Adipose tissue (tissue), 3 donors: Measurements from ENCODE around the gene STEAP2. TPM values are rescaled to one million over a fixed set of nuclear protein-coding genes. Genes with fewer than 3 reads are reported as not detected.

Experiments
- H3K27ac ChIP-seq: one replicate; pipeline ENCODE4 v1.5.1; 2013; ENCODE audit warnings: low read depth, low read length
- WGBS, 3 donors: extraction: QIAGEN DNeasy Blood & Tissue Kit; methylation state at CpG; one replicate each; pipeline ENCODE4 v1.1.7; 2013; 5-methylcytosine and 5-hydroxymethylcytosine counted together
- polyA plus RNA-seq, 3 donors: library from polyadenylated mRNA; stranded (reverse); fragments of 200-250 nt; gene quantifications; one replicate each; pipeline ENCODE4 v1.2.3, GENCODE V29; 2013
- donor health status: healthy with polysubstance abuse.
- donor health status: Bipolar disorder and iron deficiency.
- donor health status: healthy.

The STEAP2 gene
- polyA plus RNA-seq, 3 donors: 2.6 to 11.4 (median 5.5) TPM

DNA sequence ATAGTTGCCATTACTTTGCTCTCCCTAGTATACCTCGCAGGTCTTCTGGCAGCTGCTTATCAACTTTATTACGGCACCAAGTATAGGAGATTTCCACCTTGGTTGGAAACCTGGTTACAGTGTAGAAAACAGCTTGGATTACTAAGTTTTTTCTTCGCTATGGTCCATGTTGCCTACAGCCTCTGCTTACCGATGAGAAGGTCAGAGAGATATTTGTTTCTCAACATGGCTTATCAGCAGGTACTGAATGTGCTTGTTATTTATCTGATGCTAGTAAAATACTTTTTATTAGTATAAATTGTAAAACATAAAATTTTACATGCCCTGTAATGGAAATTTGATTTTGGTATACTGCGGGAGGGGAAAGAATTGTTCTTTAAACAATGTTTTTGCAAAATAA, 15.7 kb downstream of the STEAP2 start:
- H3K27ac ChIP-seq: no peak overlapping the region
- 66 to 92% (median 85%) methylated on average over 5 of the region's 5 CpGs for WGBS, 3 donors

DNA sequence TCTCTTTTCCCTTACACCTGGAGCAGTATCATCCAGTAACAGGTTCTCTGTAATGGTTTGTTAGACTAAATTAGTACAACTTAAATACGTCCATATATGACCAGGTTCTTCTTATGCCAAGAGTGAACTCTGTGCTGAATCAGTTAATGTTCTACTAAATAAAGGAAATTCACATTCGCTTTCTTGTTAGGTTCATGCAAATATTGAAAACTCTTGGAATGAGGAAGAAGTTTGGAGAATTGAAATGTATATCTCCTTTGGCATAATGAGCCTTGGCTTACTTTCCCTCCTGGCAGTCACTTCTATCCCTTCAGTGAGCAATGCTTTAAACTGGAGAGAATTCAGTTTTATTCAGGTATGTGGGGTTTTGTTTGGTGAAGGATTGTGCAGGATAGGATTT, 18.1 kb downstream of the STEAP2 start:
- H3K27ac ChIP-seq: no peak overlapping the region
- WGBS, 3 donors: 48 to 93% (median 83%) methylated on average over 2 of the region's 2 CpGs

DNA sequence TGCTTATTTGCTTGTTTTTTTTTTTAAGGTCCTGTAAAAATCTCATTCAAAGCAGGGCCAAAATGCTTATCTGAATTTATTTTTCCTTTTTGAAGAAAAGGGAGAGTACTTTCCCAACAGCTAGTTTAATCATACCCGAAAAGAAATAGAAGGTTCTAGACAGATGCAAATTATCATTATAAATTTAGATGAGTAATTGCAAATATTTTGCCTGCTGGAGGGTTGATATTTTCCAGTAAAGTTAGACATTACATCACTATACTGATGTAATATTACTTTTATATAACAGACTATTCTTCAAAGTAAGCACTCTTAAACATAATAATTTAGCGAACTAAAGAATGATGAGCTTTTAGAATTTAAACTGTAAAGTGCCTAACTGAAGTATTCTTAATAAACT, 19.3 kb downstream of the STEAP2 start:
- no peak overlapping the region for H3K27ac ChIP-seq
- WGBS, 3 donors: 68 to 78% (median 73%) methylated on average over 2 of the region's 2 CpGs

DNA sequence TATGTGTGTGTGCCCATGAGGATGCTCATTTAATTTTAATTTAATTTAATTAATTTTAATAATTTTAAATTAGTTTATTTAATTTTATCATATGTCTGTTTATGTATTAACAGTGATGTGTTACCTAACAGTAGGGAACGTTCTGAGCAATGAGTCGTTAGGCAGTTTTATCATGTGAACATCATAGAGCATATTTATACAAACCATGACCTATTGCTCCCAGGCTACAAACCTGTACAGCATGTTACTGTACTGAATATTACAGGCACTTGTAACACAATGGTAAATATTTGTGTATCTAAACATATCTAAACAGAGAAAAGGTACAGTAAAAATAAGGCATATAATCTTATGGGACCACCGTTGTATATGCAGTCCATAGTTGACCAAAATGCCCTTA, 19.8 kb downstream of the STEAP2 start:
- WGBS, 3 donors: 49 to 89% (median 88%) methylated on average over 3 of the region's 3 CpGs
- H3K27ac ChIP-seq: no peak overlapping the region

- H3K27ac ChIP-seq: no peak overlapping the region
- WGBS, 3 donors: 33 to 61% (median 60%) methylated on average over 5 of the region's 5 CpGs
These were observed 20.9 kb downstream of the STEAP2 start for GRCh38 chr7:90232430-90232829.

GRCh38 chr7:90233569-90233968, 22.0 kb downstream of the STEAP2 start:
- 96 to 98% (median 98%) methylated on average over 6 of the region's 6 CpGs for WGBS, 3 donors
- no peak overlapping the region for H3K27ac ChIP-seq

GRCh38 chr7:90236721-90237289, 25.3 kb downstream of the STEAP2 start:
- WGBS, 3 donors: 86 to 96% (median 90%) methylated on average over 1 of the region's 1 CpG
- H3K27ac ChIP-seq: no peak overlapping the region

DNA sequence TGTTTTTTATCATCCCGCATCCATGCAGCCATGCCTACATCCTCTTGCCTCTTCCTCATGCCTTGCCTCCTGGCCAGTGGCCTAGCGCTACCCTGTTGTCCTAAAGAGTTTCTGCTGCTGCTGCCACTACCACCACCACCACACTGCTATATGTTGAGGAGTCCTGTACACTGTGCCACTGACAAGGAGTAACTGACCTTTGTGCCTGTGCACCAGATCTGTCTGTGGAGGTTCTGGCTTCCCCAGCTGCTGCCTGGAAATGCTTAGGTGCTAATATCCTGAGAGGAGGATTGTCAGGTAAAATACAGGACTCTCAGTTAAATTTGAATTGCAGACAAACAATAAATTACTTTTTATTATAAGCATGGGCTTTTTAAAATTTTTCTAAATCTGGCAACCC, 26.5 kb downstream of the STEAP2 start:
- H3K27ac ChIP-seq: no peak overlapping the region
- WGBS, 3 donors: 96 to 100% (median 98%) methylated on average over 2 of the region's 2 CpGs

DNA sequence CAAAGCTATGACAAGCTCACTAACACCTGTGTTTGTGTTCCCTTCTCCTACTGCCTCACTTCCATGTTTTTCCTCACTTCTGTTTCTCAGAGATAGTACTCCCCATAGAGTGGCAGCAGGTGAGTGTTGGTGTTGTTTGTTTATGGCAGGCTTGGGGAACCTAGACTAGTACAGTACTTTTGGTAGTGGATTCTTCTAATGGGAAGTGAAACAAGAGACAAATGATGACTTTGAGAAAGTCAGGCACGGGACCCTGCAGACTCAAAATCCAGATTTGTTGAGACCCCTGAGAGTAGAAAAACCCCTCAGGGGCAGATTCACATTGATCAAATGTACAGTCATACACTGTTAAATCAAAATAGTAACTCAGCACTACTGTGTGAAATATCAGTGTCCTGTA, 27.0 kb downstream of the STEAP2 start:
- no peak overlapping the region for H3K27ac ChIP-seq
- WGBS, 3 donors: 88 to 93% (median 91%) methylated on average over 1 of the region's 1 CpG

DNA sequence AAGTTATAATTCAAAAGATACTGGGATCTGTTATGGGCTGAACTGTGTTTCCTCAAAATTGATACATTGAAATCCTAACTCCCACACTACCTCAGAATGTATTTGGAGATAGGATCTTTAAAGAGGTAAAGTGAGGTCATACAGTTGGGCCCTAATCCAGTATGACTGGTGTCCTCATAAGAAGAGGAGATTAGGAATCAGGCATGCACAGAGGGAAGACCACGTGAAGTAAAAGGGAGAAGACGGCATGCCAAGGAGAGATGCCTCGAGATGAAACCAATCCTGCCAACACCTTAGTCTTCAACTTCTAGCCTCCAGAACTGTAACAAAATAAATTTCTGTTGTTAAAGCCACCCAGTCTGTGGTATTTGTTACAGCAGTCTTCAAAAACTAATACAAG, 27.5 kb downstream of the STEAP2 start:
- 76 to 85% (median 80%) methylated on average over 3 of the region's 3 CpGs for WGBS, 3 donors
- H3K27ac ChIP-seq: no peak overlapping the region

DNA sequence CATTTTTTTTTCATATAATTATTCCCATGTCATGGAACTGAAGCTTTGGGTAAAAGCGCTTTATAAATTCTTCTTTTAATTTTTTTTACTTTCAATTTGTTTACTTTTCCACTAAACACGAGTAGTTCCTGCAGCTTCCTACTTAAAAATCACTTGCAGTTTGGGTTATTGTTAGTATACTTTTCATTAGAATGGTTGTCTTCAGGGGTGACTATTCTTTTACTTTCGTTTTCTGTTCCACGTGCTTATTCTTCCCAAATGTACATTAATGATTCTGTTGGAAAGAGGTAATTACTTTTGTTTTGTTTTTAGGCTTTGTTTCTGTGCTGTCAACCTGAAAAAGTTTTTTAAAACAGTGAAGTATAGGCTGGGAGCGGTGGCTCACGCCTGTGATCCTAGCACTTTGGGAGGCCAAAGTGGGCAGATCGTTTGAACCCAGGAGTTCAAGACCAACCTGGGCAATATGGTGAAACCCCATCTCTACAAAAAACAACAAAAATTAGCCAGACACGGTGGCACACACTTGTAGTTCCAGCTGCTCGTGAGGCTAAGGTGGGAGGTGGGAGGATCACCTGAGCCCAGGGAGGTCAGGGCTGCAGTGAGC, 28.2 kb downstream of the STEAP2 start:
- WGBS, 3 donors: 78 to 82% (median 80%) methylated on average over 9 of the region's 9 CpGs
- H3K27ac ChIP-seq: no peak overlapping the region

GRCh38 chr7:90242369-90243168, 31.0 kb downstream of the STEAP2 start:
- no peak overlapping the region for H3K27ac ChIP-seq
- 84 to 91% (median 86%) methylated on average over 3 of the region's 3 CpGs for WGBS, 3 donors

DNA sequence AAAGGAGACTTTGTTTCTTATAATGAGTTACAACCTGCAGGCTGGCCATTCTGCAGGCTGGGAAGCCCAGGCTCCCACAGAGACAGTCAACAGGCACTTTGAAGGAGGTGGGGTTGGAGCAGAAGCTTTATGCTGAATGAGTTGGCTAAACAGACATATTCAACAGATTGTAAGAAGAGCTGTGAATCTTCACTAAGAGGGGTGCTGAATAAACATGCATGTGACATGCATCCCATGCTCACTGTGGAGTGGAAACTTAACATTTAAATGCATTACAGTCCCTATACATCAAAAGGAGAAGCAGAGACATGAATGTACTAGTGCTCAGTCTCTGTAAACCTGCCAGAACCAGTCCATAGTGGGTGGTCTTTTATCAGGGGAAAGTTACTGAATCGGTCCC, 32.0 kb downstream of the STEAP2 start:
- 25 to 43% (median 39%) methylated on average over 1 of the region's 1 CpG for WGBS, 3 donors
- no peak overlapping the region for H3K27ac ChIP-seq

- 8 to 19% (median 9%) methylated on average over 6 of the region's 6 CpGs for WGBS, 3 donors
- H3K27ac ChIP-seq: no peak overlapping the region
These were observed 33.0 kb downstream of the STEAP2 start for GRCh38 chr7:90244565-90244908.

DNA sequence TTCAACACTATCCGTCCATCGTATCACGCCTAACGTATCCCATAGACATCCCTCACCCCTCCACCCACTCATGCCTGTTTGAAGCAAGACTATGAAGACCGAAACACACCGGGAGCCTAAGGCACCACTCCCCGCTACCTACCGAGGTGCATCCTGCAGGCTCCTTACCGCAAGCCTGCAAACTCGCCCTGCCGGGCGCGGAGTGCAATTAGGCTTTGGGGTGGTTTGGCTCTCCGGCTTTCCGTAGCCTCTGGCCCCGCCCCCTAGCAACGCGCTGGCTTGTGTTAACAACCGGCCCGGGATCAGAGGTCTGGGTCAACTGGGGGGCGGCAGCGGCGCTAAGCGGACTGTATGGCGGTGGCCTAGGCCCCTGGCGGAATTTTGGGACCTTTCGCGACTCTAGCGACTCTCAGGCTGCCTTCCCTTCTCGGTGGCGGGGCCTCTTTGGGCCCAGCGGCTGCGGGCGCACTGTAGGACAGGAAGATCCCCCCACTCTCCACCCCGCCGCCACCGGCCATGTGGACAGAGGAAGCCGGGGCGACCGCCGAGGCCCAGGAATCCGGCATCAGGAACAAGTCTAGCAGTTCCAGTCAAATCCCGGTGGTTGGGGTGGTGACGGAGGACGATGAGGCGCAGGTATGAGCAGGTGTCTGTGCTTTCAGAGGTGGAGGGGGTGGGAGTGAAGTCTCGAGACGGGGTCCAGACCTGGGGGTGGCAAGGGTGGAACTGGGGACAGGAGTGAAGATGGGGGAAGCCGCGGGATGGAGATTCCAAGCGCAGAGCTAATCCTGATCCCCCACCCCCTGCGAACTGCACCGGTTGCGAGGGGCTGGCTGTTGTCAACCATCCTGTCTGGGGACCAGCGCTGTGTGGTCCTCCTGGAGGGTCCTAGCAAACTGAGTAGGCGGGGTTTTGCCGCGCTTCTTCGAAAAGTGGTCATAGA, 33.6 kb downstream of the STEAP2 start, which contains the start of gene CFAP69:
CFAP69 (plus strand) TSS at position 266 of the 943 bp plus-strand sequence; CDS start at position 517, 251 bp downstream.
- peak within 1 kb of the TSS; percentile 13 for H3K27ac ChIP-seq
- 1% methylated on average over 59 of the region's 59 CpGs for WGBS, 3 donors

GRCh38 chr7:90246171-90246570, 34.6 kb downstream of the STEAP2 start:
- 13 to 32% (median 25%) methylated on average over 9 of the region's 9 CpGs for WGBS, 3 donors
- no peak overlapping the region for H3K27ac ChIP-seq

- WGBS, 3 donors: 78 to 87% (median 86%) methylated on average over 3 of the region's 3 CpGs
These were observed 37.2 kb downstream of the STEAP2 start for GRCh38 chr7:90248706-90249105.

GRCh38 chr7:90250601-90251303, 39.2 kb downstream of the STEAP2 start:
- 47 to 69% (median 51%) methylated on average over 3 of the region's 3 CpGs for WGBS, 3 donors
- no peak overlapping the region for H3K27ac ChIP-seq

More at GRCh38 chr7:90248706-90249105, 37.2 kb downstream of the STEAP2 start:
- H3K27ac ChIP-seq: no peak overlapping the region
